HG02759 (cell line): Measurements from ENCODE around the gene ZNF483.
"Not testable (repeated sequence)": the region's sequence is repeated elsewhere in the genome, so short reads cannot be mapped to it uniquely, and the experiment has no call there.

Experiments used
- ATAC-seq: cut with Tn5 transposase; IDR thresholded peaks from one replicate; pipeline ENCODE4 v1.9.1; 2021; ENCODE audit warnings: mild to moderate bottlenecking, moderate library complexity; ENCODE audit not compliant: unreplicated experiment

Gene ZNF483

DNA sequence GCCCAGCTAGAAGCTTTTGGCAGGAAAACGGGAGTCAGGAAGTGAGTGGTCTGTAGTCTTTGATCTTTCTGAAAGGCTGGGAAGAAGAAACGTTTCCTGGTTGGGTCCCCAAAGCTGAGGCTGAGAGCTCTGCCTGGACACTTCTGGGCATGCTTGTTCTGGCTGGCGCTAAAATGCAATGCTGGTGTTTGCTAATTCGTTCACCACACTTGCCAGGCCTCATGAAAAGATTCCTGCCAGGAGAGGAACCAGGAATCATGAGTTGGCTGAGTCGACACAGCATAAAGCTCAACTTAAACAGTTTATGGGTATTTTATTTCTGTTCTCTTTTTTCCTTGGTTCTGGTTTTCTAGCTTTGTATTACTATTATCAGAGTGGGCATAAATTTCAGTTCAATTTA, 85.2 kb downstream of the ZNF483 start:
- ATAC-seq, result no peak

DNA sequence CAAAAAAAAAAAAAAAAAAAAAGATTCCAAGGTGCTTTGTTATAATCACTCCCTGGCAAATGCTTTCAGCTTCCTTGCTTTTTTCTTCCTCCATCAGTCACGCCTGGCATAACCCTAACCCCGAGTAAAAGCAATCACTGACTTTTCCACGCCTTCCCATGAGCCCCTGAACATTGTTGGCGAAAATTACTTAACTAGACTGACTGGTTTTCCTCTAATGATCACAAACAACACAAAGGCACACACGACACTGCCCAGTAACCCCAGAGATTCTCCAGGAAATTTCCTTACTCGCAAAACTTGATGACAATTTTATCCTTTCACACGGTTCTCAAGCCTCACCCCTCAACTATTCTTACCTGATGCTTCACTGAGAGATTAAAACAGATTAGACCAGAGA, 85.9 kb downstream of the ZNF483 start:
- no peak for ATAC-seq

- ATAC-seq, result no peak
Observed at GRCh38 chr9:111613436-111614040, 88.6 kb downstream of the ZNF483 start.

DNA sequence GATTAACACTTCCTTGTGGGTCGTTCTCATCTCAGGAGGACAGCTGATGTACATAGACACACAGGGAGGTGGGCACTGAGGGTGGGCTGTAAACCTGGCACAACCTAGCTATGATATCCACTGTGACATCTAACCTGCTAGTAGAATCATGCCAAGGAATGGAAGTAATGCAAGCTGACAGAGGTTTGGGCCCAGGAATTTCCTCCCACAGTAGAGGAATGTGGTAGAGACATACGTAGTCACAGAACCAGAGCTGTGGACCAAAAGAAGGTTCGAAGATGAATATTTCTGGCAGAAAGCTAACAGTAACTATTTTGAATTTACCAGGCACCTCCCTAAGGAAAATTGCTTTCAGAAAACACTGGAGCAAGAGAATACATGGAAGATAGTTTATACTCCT, 90.9 kb downstream of the ZNF483 start:
- no peak for ATAC-seq

GRCh38 chr9:111617349-111617748, 92.4 kb downstream of the ZNF483 start:
- not testable (repeated sequence) for ATAC-seq

GRCh38 chr9:111621895-111622480, 97.0 kb downstream of the ZNF483 start:
- ATAC-seq, result no peak

GRCh38 chr9:111622626-111623025, 97.6 kb downstream of the ZNF483 start:
- ATAC-seq, result no peak
